NCI-H128 (cell line): ENCODE results near the gene CEACAM3.
"Not testable (repeated sequence)": the region's sequence is repeated elsewhere in the genome, so short reads cannot be mapped to it uniquely, and the experiment has no call there.

Experiments used
- DNase-seq: peaks from one replicate; lab custom pipeline; 2025; ENCODE audit not compliant: unreplicated experiment; lab: John Stamatoyannopoulos, UW

Gene CEACAM3

DNA sequence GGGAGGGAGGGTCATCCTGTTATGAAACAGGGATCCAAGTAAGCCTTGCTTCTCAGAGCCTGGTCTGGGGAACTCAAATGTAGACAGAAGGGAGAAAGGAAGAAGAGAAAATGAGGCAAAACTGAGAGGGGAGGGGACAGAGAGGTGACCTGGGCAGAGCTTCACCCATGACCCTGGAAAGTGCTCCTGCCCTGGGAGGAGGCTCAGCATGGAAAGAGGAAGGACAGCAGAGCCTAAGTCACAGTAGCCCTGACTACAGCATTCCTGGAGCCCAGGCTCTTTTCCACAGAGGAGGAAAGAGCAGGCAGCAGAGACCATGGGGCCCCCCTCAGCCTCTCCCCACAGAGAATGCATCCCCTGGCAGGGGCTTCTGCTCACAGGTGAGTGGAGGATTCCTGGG is at the start of gene CEACAM3:
Gene CEACAM3 (plus strand): TSS at position 226 of the 400 bp plus-strand sequence. CDS start 91 bp downstream, at position 317.
- no peak for DNase-seq

DNA sequence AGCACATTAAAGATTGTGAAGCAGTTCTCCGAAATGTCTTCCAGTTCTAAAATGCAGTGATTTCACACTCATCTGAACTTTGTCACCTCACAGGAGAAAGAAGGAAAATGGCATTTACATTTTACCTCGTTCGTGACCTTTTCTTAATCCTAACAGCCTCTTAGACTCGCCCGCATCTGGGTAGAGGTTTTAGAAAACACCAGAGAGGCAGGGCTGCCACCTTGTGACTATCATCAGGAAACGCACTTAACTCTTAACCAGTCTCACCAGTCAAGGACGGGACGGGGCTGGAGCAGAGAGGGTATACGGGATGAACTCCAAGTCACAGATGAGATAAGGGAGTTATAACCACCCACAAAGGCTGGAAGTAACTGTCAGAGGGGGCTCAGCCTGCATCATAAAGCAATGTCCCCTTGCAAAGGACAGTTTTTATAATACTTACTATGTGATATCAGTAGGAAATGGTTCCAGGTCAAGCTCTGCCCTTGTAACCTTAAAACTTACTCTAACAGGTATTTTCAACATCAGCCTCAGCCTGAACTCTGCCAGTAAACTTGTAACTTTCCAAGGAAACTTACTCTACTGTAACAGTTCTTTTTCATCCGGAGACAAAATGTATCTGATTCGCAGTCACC is 49.7 kb upstream of the CEACAM3 start:
- no peak for DNase-seq

DNA sequence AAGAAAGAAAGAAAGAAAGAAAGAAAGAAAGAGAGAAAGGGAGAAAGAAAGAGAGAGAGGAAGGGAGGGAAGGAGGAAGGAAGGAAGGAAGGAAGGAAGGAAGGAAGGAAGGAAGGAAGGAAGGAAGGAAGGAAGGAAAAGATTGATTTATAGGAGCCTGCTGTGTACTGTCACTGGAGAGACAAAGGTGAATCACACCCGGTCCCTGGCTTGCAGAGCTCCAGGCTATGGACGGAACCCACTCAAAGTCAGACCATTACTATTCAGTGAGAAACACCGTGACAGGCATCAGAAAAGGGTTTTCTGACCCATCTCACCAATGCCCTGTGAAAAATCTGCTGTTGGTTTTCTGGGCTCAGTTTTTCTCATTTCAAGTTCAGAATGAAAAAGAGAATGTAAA is 48.4 kb upstream of the CEACAM3 start:
- no peak for DNase-seq

DNA sequence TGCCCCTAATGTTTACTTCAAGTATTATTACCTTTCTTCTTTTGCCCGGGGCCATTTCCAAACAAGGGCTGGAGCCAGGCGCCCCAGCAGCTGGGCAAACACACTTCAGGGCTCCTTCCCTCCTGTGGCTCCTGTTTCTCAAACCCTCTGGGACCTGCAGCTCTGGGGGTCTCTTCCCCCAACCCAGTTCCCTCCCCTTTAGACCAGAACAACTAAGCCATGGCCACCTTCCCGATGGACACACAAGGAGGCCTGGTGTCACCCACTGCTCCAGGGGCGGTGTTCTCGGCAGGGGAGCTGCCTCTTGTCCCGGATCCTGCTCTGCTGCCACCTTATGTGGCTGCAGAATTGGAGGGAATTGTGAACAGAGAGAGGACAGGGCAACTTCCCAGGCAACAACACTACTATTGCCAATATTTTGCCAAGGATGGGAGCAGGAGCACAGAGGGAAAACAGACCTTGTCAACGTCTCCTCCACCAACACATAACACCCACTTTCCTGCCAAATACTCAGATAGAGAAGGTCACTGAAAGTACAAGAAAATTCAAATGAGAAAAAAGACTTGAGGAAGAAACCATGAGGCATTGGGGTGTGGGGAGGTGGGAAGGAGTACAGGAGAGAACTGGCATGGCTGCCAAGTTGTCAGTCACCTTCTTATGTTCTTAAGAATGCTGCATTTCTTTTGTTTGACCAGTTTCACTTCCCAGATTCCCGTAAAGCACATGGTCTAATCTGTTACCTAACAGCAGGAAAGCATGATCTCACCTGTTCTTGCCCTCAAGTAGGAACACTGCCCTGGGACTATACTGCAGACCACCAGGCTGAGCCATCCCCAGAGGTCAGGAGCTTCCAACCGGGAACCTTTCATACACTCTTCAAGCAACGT is 45.9 kb upstream of the CEACAM3 start:
- not testable (repeated sequence) for DNase-seq

DNA sequence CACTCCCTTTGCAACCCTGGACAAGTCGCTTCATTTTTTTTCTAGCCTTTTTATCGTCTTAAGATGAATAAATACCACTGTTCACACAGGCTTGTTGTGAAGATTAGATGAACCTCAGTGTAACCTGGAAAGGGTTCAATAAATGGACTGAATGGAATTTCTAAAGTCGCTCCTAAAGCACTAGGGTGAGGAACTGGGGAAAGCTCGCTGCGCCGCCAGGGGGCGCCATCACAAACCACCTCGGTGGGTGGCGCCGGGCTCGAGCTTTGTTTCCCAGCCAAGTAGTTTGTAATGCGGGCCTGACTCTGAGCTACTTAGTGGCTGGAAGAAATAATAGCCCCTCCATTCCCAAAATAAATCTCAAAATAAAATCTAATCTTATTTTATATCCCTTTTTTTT is 43.2 kb upstream of the CEACAM3 start:
- no peak for DNase-seq

DNA sequence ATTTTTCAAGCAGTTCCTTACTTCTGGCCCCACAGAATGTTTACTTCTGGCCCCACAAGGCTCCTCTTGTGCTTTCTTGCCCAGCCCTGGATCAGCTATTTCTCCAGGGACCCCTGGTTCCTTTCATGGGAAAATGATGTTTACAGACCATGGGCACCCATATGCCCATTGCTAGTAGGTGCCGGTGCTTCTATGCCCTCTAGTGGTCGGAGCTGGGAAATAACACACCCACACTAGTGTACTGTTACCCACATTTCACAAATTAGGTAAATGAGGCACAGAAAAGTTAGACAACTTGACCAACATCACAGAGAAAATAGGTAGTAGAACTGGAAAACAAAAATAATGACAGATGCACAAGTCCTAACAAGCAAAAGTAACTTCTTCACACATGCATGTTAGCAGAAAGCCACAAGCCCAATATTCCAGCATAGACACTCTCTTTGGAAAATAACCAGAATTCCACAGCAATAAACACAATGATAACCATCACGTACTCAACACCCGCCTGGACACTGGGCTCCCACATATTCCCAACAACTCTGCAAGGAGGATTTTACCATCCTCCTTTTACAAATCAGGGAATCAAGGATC is 42.4 kb upstream of the CEACAM3 start:
- DNase-seq, result no peak

DNA sequence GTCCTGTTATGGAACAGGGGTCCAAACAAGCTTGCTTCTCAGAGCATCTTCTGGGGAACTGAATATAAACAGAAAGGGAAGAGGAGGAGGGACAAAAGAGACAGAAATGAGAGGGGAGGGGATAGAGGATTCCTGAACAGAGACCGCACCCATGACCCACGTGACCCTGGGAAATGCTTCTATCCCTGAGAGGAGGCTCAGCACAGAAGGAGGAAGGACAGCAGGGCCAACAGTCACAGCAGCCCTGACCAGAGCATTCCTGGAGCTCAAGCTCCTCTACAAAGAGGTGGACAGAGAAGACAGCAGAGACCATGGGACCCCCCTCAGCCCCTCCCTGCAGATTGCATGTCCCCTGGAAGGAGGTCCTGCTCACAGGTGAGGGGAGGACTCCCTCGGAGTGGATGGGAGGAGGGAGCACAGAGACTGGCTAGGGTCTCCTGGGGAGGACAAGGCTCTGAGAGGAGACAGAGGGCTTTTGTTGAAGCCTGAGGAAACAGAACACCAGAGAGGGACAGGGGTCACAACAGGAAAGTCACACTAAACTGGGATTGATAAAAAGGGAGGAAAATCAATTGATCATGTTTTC is 41.0 kb upstream of the CEACAM3 start, which contains the start of gene CEACAM6:
Gene CEACAM6 (plus strand): TSS at position 203 of the 586 bp plus-strand sequence. CDS start 109 bp downstream, at position 312.
- no peak for DNase-seq

DNA sequence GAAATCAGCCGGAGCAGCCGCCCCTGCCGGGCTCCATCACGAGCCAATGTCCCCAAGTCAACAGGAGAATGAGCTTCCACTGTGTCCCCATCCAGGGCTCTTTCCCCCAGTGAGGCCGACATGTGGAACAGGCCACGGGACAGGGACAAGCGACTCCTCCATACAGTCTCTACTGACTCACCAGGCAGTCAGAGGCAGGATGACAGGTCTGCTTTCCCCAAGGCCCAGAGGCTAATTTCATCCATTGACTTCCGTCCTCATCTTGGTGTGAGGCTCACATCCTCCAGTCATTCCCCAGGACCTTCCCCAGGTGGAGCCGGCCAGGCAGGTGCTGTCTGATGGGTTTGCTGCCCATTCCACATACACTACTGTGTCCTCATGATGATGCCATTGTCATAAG is 37.5 kb upstream of the CEACAM3 start:
- no peak for DNase-seq

DNA sequence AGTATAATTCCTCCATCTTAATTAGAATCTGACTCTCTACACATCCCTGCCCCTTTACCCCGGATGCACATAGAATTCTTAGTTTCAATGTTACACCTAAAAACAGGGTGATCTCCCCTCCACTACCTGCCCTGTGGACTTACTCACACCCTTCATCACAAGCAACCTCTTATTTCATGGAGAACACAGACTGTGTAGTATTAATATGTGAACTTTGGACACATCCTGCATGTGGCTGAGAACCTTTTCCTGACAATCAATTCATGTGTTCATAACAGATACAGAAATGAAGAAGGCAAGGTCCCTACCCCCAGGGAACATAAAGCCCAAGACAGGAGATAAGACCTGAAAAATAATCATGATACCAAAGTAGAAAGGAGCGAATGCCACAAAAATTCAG is 29.3 kb upstream of the CEACAM3 start:
- no peak for DNase-seq

DNA sequence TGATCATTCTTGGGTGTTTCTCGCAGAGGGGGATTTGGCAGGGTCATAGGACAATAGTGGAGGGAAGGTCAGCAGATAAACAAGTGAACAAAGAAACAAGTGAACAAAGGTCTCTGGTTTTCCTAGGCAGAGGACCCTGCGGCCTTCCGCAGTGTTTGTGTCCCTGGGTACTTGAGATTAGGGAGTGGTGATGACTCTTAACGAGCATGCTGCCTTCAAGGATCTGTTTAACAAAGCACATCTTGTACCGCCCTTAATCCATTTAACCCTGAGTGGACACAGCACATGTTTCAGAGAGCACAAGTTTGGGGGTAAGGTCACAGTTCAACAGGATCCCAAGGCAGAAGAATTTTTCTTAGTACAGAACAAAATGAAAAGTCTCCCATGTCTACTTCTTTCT is 28.3 kb upstream of the CEACAM3 start:
- not testable (repeated sequence) for DNase-seq

DNA sequence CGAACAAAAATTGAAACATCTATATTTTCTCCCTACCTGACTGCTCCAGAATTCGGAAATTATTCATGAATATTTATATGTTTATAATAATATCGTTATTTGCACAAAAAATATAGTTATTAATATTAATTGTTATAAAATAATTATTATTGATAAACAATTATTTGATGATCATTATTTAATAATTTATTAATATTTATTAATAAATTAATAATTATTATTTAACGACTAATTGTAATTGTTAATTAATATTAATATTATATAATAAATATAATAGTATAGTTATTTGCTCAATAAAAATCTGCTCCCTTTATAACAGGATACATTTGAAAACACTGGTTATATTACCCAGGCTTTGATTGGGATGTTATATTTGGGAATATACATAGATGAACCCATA is 26.8 kb upstream of the CEACAM3 start:
- DNase-seq, result no peak

DNA sequence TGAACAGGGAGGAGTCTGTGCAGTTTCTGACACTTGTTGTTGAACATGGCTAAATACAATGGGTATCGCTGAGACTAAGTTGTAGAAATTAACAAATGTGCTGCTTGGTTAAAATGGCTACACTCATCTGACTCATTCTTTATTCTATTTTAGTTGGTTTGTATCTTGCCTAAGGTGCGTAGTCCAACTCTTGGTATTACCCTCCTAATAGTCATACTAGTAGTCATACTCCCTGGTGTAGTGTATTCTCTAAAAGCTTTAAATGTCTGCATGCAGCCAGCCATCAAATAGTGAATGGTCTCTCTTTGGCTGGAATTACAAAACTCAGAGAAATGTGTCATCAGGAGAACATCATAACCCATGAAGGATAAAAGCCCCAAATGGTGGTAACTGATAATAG is 25.0 kb upstream of the CEACAM3 start:
- no peak for DNase-seq

DNA sequence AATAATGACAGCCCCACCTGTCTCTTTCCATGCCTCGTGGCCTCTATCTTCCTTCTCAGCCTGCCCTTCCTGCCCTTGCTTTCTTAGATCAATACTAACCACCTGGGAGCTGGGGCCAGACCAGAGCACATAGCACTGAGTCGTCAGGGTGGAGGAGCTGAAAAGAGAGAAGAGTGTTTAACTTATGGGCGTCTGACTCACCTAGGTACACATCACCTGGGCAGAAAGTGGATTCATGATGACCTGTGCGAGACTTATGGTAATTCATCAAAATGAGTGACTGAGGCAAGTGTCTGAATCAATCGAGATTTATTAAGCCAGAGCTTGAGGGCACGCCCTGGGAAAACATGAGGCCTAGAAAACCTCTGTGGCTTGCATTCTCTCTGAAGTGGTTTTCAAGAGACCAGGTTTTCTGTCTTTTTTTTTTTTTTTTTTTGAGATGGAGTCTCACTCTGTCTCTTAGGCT is 21.8 kb upstream of the CEACAM3 start:
- DNase-seq, result no peak

DNA sequence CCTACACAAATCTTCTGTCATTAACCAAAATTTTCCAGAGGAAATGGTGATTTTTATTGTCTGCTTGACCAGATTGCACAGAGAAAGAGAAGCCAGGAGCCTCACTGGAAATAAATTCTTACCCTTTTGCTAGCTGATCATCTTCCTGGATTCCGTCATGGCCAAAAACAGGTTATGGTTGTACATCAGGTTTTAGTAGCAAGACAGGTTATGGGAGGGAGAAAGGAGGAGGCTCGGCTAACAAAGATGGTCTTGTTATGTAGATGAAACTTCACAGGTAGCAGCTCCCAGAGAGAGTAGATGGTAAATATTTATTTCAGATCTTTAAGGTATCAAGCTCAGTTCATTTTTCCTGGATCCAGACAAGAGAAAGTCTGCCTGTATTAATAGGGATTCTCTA is 19.7 kb upstream of the CEACAM3 start:
- DNase-seq, result no peak

DNA sequence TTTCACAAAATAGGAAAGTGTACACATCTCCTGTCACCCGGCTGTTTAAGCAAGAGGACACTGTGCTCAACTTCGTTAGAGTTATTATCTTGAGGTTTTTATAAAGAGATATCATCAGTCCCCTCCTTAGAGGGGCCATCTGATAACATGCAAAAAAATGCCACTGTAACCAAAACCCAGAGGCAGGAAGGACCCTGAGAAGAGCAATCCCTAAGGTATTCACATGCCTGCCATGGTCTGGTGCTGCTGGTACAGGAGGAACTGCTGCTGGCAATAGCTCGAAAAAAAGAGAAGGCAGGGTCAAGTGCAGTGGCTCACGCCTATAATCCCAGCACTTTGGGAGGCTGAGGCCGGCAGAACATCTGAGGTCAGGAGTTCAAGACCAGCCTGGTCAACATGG is 12.8 kb upstream of the CEACAM3 start:
- no peak for DNase-seq

DNA sequence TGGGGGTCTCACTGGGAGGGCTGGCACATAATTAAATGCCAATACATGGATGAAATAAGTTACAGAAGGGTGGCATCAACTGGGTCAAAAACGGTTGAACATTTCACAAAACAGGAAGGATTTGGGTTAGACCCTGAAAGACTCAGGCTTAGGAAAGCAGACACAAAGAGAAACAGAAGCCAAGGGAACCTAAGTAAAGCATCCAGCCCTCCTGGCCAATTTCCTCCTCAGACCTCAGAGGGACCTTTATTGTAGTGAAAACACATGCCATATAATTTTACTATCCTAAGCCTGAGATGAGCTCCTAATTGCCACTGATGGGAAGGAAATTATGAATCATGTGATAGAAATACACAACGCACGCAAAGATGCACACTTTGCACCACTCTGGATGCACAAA is 12.1 kb upstream of the CEACAM3 start:
- DNase-seq, result no peak

DNA sequence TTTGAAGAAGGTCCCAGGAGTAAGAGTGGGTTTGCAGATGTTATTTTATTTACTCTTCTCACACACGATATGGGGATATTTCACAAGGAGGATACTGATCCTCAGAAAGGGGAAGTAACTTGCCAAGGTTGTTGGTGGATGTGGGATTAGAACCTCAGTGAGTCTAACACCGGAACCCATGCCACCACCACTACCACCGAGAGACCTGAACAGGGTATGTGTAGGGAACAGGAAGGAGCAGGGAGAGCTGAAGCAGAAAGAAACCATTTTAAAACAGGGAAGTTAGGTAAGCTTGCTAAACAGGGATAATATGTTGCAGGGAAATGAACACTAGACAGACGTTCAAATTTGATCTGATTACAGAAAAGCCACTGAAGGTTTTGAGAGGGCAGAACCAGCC is 11.6 kb upstream of the CEACAM3 start:
- no peak for DNase-seq

DNA sequence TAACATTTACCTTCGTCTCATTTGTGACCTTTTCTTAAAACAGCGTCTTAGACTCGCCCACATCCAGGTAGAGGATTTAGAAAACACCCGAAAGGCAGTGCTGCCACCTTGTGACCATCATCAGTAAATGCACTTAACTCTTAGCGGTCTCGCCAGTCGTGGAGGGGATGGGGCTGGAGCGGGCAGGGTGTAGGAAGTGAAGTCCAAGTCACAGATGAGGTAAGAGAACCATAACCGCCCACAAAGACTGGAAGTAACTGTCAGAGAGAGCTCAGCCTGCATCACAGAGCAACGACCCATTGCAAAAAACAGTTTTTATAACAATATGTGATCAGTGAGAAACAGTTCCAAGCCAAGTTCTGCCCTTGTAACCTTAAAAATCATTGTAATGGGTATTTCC is 10.7 kb upstream of the CEACAM3 start:
- DNase-seq, result peak; percentile 16

DNA sequence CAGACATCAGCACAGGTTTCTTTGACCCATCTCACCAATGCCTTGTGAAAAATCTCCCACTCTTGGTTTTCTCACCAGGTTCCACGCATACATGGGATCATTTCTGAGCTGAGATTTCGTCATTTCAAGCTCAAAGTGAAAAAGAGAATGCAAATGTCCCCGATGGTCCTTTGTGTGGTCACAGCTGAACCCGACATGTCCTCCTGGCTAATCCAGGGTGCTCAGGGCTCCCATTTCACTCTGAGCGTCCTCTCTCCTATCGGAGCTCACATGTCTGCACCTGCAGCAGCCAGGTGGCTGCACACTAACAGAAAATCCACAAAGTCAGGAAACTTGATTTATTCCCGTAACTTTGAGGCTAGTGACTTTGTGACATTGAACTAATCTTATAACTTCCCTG is 9.3 kb upstream of the CEACAM3 start:
- DNase-seq, result no peak

DNA sequence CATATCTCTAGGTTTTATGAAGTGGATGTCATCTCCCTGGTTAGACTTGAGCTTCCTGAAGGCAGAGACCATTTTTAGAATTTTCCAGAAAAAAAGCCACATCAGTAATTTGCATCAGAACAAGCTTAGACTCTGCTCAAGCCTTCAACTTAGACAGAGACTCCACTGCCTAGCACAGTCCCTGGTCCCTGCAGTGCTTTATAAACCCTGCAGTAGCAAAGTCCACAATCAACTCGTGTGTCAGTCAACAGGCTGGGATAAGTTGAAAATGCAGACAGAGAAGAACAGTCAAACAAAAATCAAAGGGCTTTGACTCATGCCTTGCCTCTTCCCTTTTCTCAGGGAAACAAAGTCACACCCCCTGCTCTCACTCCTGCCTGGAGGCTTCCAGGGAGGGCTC is 7.9 kb upstream of the CEACAM3 start:
- not testable (repeated sequence) for DNase-seq

DNA sequence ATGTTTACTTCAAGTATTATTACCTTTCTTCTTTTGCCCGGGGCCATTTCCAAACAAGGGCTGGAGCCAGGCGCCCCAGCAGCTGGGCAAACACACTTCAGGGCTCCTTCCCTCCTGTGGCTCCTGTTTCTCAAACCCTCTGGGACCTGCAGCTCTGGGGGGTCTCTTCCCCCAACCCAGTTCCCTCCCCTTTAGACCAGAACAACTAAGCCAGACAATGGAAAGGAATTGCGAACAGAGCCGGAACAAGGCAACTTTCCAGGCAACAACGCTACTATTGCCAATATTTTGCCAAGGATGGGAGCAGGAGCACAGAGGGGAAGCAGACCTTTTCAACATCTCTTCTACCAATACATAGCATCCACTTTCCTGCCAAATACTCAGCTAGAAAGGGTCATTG is 7.3 kb upstream of the CEACAM3 start:
- DNase-seq, result not testable (repeated sequence)
